Measurements from ENCODE around the gene LRP1B.
"Not testable (repeated sequence)": the region's sequence is repeated elsewhere in the genome, so short reads cannot be mapped to it uniquely, and the experiment has no call there.

Gene LRP1B

GRCh38 chr2:142100970-142101369, 29.8 kb downstream of the LRP1B start:
- DNase-seq (ENCODE audit: low spot score): peak; percentile 33

- peak; percentile 1 for DNase-seq (ENCODE audit: low spot score)
These were observed 30.5 kb downstream of the LRP1B start for GRCh38 chr2:142100139-142100873.

- DNase-seq (ENCODE audit: low spot score): no peak
These were observed 33.1 kb downstream of the LRP1B start for GRCh38 chr2:142097711-142098110.

GRCh38 chr2:142095647-142096046, 35.2 kb downstream of the LRP1B start:
- DNase-seq (ENCODE audit: low spot score): no peak

- no peak for DNase-seq (ENCODE audit: low spot score)
These were observed 36.6 kb downstream of the LRP1B start for GRCh38 chr2:142094233-142094632.

DNA sequence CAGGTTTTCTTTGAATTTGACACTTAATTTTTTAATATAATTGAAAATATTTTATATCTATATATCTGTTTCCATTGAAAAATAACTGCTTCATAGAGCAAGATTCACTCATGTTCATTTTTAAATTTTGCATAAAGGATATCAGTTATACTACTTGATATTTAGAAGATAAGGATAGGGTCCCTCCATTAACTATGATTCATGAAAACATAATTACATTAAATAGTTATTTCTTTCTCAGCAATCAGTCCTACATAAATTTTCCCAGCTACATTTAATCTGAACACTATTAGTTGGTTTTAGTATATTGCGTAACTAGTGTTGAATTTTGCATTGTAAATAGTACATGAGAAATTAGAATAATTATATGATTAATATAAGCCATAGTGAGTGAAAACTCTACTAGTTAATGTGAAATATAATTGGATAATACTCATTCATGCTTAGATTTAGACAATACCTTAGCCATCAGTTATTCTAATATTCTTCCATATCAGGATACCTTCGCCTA, 42.7 kb downstream of the LRP1B start:
- no peak for DNase-seq (ENCODE audit: low spot score)

DNA sequence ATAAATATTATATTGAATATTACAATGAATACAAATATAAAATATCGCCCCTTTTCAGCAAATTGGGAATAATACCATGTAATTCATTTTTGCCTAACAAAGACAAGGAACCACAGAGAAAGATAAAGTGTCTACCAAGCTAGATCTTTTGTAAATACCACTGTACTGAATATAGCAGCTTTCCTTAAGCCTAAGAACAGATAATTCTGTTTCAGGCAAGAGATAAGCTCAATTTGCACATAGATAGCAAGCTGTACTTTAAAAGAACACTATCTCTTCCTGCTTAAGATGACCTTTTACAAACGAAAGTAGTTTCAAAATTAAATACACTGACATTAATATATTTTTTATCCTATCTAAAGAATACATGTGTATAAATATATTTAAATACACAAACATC, 43.2 kb downstream of the LRP1B start:
- DNase-seq (ENCODE audit: low spot score): not testable (repeated sequence)

DNA sequence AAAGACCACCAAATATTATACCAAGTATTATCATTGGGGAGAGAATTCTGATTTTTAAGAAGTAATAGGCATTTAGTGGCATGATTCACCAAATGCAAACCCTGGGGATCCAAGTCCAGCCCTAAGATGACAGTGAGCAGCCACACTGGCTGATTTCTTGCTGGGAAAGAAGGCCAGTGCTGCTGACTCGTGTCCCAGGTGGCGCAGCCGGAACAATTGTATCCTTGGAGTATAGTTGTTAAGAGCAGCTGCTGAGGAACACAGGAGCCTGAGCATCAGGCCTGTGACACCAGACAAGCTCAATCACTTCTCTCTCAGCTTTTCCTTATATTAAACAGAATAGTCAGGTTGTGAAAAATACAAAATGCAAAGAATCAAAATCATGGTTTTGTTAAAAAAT, 48.4 kb downstream of the LRP1B start:
- DNase-seq (ENCODE audit: low spot score): no peak

GRCh38 chr2:142076317-142076716, 54.5 kb downstream of the LRP1B start:
- no peak for DNase-seq (ENCODE audit: low spot score)

- no peak for DNase-seq (ENCODE audit: low spot score)
These were observed 55.0 kb downstream of the LRP1B start for GRCh38 chr2:142075826-142076225.

DNA sequence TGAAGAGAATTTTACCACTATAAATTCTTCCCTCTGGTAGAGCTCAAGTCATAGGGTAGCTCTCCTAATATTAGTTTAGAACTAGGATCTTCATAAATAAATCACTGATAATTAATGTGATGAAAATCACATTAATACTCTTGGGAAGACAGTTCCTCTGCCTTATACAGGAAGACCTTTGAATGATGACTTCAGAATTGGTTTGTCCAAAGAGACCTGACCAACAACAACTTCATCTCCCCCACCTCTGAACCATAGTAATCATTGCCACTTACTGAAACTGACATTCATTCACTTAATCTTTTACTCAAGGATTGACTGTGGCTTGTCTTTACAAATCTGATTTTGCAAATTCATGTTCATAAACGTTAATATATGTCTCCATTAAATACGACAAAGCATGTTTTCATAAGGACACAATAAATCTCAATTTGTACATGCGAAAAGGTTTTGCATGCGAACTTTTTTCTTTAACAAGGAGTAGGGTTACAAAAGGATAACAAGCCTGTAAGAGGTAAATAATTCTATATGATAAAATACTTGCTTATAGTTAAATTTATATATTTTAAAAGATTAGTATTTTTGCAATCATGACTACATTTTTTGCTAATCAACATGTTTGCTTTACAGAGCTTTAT, 61.4 kb downstream of the LRP1B start:
- no peak for DNase-seq (ENCODE audit: low spot score)

GRCh38 chr2:142065700-142066099, 65.1 kb downstream of the LRP1B start:
- DNase-seq (ENCODE audit: low spot score): no peak

DNA sequence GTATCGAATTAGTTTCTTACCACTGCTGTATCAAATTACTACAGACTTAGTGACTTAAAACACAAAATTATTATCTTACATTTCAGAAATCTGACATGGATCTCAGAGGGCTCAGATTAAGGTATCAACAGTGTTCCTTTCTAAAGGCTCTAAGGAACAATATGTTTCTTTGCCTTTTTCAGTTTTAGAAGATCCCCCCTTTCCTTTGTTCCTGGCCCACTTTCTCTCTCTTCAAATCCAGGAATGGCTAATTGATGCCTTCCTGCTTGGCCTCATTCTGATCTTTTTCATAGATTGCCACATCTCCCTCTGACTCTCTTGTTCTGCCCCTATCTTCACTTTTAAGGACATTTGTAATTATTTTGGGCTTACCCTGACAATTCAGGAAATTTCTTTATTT, 65.7 kb downstream of the LRP1B start:
- DNase-seq (ENCODE audit: low spot score): no peak

DNA sequence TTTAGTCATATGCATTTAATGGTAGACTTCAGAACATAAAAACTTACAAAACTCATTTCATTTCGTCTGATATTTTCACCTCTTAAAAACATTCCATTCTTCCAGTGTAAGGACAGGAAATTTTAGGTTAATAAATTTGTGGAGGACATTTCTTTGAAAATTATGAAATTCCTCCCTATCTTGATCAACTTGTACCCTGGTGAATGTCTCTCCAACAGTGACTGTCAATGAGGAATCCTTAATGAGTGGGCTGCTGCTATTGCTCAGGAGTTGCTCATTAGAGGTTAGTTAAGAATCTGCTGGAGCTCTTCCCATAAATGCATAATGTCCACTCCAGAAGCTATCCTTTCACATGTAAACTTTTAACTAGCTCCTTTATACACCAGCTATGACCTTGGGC, 69.1 kb downstream of the LRP1B start:
- no peak for DNase-seq (ENCODE audit: low spot score)

- no peak for DNase-seq (ENCODE audit: low spot score)
These were observed 72.7 kb downstream of the LRP1B start for GRCh38 chr2:142058149-142058548.

DNA sequence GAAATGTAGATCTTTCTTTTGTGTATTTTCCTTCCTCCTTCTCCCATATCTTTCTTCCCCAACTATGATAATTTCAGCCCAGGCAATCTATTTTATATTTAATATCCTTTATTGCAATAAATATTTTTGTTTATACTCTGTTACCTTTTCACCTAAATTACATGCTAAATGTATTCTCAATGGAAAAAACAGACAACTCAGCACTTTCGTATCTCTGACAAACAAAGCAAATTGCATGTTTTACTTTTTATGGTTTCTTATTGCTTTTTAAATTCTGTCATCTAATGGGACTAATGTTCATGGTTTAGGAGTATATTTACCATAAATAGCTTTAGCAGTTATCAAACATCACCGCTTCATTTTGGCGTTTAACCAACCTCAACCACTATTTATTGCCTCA, 74.0 kb downstream of the LRP1B start:
- DNase-seq (ENCODE audit: low spot score): no peak

- no peak for DNase-seq (ENCODE audit: low spot score)
These were observed 78.5 kb downstream of the LRP1B start for GRCh38 chr2:142052220-142052863.

DNA sequence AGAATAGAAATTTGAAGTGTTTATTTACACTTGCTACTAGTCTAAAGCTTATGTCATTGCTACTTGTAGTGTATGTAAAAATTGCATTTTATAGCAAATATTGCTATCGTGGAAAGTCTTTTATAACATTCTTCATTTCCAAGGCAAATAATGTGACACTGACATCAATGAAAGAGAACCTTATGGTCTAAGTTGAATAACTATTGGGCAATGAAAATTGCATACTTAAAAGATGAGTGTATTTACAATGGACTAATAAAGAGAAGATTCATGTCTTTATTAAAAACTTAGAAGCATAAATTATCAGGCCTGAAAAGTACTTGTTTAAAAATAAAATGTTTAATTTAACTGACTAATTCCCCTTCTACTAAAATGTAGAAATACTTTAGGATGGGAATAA, 82.2 kb downstream of the LRP1B start:
- DNase-seq (ENCODE audit: low spot score): no peak

GRCh38 chr2:142045641-142046040, 85.2 kb downstream of the LRP1B start:
- DNase-seq (ENCODE audit: low spot score): no peak

DNA sequence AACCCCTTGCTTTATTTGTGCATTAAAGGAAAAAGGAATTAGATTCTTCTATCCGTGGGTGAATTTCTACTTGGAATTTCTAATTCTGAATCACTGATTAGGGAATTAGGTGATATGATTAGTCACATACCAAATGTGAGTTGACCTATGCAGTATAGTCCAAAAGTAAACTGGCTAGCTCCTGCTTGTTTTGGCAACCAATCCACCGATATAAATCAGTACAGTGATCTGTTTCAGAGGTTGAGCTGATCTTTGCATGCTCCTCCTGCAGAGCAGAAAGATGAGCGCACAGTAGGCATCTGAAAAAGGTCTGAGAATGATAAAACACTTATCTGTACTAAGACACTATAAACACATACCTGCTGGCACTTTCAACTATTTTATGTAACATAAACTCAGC, 86.6 kb downstream of the LRP1B start:
- peak; percentile 23 for DNase-seq (ENCODE audit: low spot score)

GRCh38 chr2:142042536-142043199, 88.1 kb downstream of the LRP1B start:
- DNase-seq (ENCODE audit: low spot score): no peak

GRCh38 chr2:142041996-142042395, 88.8 kb downstream of the LRP1B start:
- no peak for DNase-seq (ENCODE audit: low spot score)

- peak; percentile 71 for DNase-seq (ENCODE audit: low spot score)
These were observed 89.7 kb downstream of the LRP1B start for GRCh38 chr2:142041105-142041504.
